MG63 (cell line): Measurements from ENCODE around the gene FHL2. TPM values are rescaled to one million over a fixed set of nuclear protein-coding genes. Genes with fewer than 3 reads are reported as not detected.

ENCODE experiments used
- DNase-seq: peaks from one replicate; pipeline ENCODE4 v3.0.0-alpha.2; 2020
- H3K27me3 ChIP-seq: fragments of 250-450 bp; sonication (Bioruptor Pico); 2 replicates; pipeline ENCODE4 v1.5.1; 2020; ENCODE audit warnings: mild to moderate bottlenecking, moderate library complexity
- H3K36me3 ChIP-seq: fragments of 250-450 bp; sonication (Bioruptor Pico); 2 replicates; pipeline ENCODE4 v1.5.1; 2020; ENCODE audit warnings: mild to moderate bottlenecking, moderate library complexity
- H3K4me3 ChIP-seq: fragments of 250-450 bp; sonication (Bioruptor Pico); 2 replicates; pipeline ENCODE4 v1.5.1; 2020; ENCODE audit warnings: mild to moderate bottlenecking, moderate library complexity
- H3K9me3 ChIP-seq: fragments of 250-450 bp; sonication (Bioruptor Pico); 2 replicates; pipeline ENCODE4 v1.5.1; 2020; ENCODE audit warnings: mild to moderate bottlenecking, moderate library complexity
- total RNA-seq: library from RNA; depleted of rRNA; stranded (reverse); fragments of >200 nt; shearing (Covaris generic); gene quantifications from 2 replicates; pipeline ENCODE4 v1.2.3, GENCODE V29; 2014; ENCODE audit warnings: low replicate concordance; rRNA removed

Gene FHL2
- total RNA-seq, 1 experiment from 2014 or later: 245 TPM

GRCh38 chr2:105324732-105325131, 74.1 kb downstream of the FHL2 start:
- H3K4me3 ChIP-seq: no peak overlapping the region
- no peak for DNase-seq
- peaks cover 4% of the 10 kb centered on the region for H3K36me3 ChIP-seq
- H3K9me3 ChIP-seq: no peaks in the 10 kb centered on the region
- no peaks in the 10 kb centered on the region for H3K27me3 ChIP-seq

DNA sequence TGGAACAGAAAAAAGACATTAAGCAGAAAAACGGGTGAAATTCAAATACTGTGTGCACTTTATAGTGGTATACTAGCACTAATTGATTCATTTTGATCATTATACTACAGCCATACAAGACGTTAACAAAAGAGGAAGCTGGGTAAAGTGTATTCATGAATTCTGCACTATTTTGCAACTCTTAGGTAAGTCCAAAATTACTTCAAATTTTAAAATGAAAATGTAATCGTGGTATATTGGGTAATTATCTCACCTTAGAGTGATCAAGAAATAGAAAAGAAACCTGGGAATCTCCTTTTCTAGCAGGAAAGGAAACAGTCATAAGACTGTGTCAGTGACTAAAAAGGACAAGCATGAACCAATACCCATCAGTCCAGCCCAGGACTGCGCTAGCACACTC, 74.8 kb downstream of the FHL2 start:
- Histone ChIP-seq H3K27me3 (no peaks in the 10 kb centered on the region), H3K9me3 (no peaks in the 10 kb centered on the region), H3K36me3 (peaks cover 4% of the 10 kb centered on the region), H3K4me3 (no peak overlapping the region)
- DNase-seq: no peak

- H3K4me3 ChIP-seq: no peak overlapping the region
Measured at GRCh38 chr2:105323111-105323510, 75.7 kb downstream of the FHL2 start.

DNA sequence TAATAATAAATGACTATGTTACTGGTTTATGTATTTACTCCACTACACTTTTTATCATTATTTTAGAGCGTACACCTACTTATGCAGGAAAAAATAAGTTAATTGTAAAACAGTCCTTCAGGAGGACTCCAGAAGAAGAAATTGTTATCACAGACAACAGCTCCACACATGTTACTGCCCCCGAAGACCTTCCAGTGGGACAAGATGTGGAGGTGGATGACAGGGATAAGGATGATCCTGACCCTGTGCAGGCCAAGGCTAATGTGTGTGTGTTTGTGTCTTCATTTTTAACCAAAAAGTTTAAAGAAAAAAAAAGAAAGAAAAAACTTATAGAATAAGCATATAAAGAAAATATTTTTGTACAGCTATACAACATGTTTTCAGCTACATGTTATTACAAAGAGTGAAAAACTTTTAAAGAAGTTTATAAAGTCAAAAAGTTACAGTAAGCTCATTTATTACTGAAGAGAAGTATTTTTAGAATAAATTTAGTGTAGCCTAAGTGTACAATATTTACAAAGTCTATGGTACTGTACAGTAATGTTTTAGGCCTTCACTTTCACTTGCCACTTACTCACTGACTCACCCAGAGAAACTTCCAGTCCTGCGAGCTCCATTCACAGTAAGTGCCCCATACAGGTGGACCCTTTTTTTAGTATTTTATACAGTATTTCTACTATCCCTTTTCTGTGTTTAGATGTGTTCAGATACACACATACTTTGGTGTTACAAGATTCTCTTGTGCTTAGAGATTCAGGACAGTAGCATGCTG, 76.8 kb downstream of the FHL2 start:
- H3K4me3 ChIP-seq: no peak overlapping the region
- no peaks in the 10 kb centered on the region for H3K9me3 ChIP-seq
- DNase-seq: no peak
- no peaks in the 10 kb centered on the region for H3K27me3 ChIP-seq
- H3K36me3 ChIP-seq: peaks cover 4% of the 10 kb centered on the region

More at GRCh38 chr2:105323111-105323510, 75.7 kb downstream of the FHL2 start:
- H3K36me3 ChIP-seq: peaks cover 4% of the 10 kb centered on the region
- no peak for DNase-seq
- H3K27me3 ChIP-seq: no peaks in the 10 kb centered on the region
- no peaks in the 10 kb centered on the region for H3K9me3 ChIP-seq

GRCh38 chr2:105320651-105321215, 78.1 kb downstream of the FHL2 start:
- Histone ChIP-seq H3K9me3 (no peaks in the 10 kb centered on the region), H3K4me3 (no peak overlapping the region), H3K27me3 (no peaks in the 10 kb centered on the region), H3K36me3 (peaks cover 4% of the 10 kb centered on the region)
- DNase-seq: no peak

- Histone ChIP-seq H3K27me3 (no peaks in the 10 kb centered on the region), H3K4me3 (no peak overlapping the region), H3K36me3 (no peaks in the 10 kb centered on the region; the same call in 1 of the 2 replicates), H3K9me3 (no peaks in the 10 kb centered on the region)
- no peak for DNase-seq
Measured at GRCh38 chr2:105317937-105318336, 80.9 kb downstream of the FHL2 start.

DNA sequence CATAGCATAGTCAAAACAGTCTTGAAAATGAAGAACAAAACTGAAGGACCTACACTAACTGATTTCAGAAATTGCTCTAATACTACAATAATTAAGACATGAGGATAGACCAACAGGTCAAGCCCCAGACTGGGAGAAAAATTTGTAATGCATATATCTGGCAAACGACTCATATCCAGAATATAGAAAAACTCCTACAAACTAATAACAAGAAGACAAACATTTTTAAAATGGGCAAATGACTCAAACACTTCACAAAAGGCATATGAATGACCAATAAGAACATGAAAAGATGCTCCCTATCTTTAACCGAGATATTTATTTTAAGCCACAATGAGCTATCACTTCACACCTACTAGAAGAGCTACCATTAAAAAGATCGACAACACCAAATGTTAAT, 83.5 kb downstream of the FHL2 start:
- H3K36me3 ChIP-seq: no peaks in the 10 kb centered on the region
- H3K4me3 ChIP-seq: no peak overlapping the region
- H3K9me3 ChIP-seq: no peaks in the 10 kb centered on the region
- no peaks in the 10 kb centered on the region for H3K27me3 ChIP-seq
- DNase-seq: no peak

DNA sequence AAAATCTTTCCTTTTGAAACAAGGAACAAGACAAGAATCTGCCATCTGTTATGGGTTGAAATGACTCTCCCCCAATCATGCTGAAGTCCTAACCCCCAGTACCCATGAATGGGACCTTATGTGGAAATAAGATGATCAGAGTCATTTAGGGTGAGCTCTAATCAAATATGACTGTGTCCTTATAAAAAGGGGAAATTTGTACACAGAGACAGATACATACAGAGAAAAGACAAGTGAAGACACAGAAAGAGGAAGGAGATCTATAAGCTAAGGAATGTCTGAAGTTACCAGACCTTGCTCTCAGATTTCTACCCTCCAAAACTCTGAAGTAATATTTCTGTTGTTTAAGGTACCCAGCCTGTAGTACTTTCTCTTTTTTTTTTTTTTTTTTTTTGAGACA, 85.0 kb downstream of the FHL2 start:
- H3K4me3 ChIP-seq: no peak overlapping the region
- no peaks in the 10 kb centered on the region for H3K27me3 ChIP-seq
- no peak for DNase-seq
- no peaks in the 10 kb centered on the region for H3K9me3 ChIP-seq
- no peaks in the 10 kb centered on the region for H3K36me3 ChIP-seq

Other genes with a start within 250 kb of the FHL2 start
- gene GPR45, start 157.3 kb downstream of the FHL2 start, total RNA-seq: not detected in 2 replicates
- gene TGFBRAP1, start 69.3 kb downstream of the FHL2 start, total RNA-seq: 15.7 and 17.2 TPM in 2 replicates
- gene C2orf49, start 61.5 kb downstream of the FHL2 start, total RNA-seq: 12.2 and 16.7 TPM in 2 replicates